Left colon (tissue), 2 donors: ENCODE measurements around the gene SLC16A3. TPM values are rescaled to one million over a fixed set of nuclear protein-coding genes. Genes with fewer than 3 reads are reported as not detected.
"Not testable (repeated sequence)": the region's sequence is repeated elsewhere in the genome, so short reads cannot be mapped to it uniquely, and the experiment has no call there.

ENCODE experiments used
- ATAC-seq: fragments of 200-7000 bp; cut with Tn5 transposase; one replicate; pipeline ENCODE4 v1.9.1; 2020; ENCODE audit warnings: mild to moderate bottlenecking, moderate library complexity
- DNase-seq, 2 donors: peaks; one replicate each; pipeline ENCODE4 v3.0.0-alpha.2; 2020
- intact Hi-C, 2 donors: fragments of 100-400 bp; cut with DNase I in 1 of 2; cut with micrococcal nuclease in 1 of 2; formaldehyde crosslinking; loops; one replicate each; pipeline versions ENCODE4 v1.11.2 to v1.14.0; 2022; cut with DNase I, micrococcal nuclease
- long read RNA-seq: library from polyadenylated mRNA; unstranded; transcript quantifications from one replicate; pipeline ENCODE4 v2.0.0, GENCODE V29; 2021
- total RNA-seq, 2 donors: library from RNA; stranded (reverse); fragmentation: NEBNext Ultra II Directional; extraction: Animal tissue kit (Norgen Biotek cat#: 25700); gene quantifications; one replicate each; pipeline ENCODE4 v1.2.1, GENCODE V29; 2021
- donor health status: DM: no; HTN: no; CAD: no.
- donor health status: DM: yes; HTN: yes; CAD: no.

SLC16A3 gene
- 100 to 1,000 TPM; 112 to 168 TPM for total RNA-seq
- long read RNA-seq, full-length matches to known transcripts = 37 of 49 reads
- long read RNA-seq, partial matches to known transcripts = 2 of 49 reads
- long read RNA-seq, other reads (novel, unspliced or antisense) = 10 of 49 reads

- ATAC-seq = peak; percentile 45
- DNase-seq = peak; percentile 63 to 83
- intact Hi-C loops = no loop called here
Observed at GRCh38 chr17:82228842-82229697, at the start of gene SLC16A3. SLC16A3 (plus strand) TSS chr17:82229042; CDS start chr17:82236009, 6,967 bp downstream.

GRCh38 chr17:82179412-82179811, 49.4 kb upstream of the SLC16A3 start:
- intact Hi-C loops = no loop called here
- DNase-seq = no peak
- ATAC-seq = no peak

GRCh38 chr17:82179946-82180475, 48.8 kb upstream of the SLC16A3 start:
- no peak for DNase-seq
- intact Hi-C loops = no loop called here
- no peak for ATAC-seq

- ATAC-seq (no peak), DNase-seq (no peak)
- intact Hi-C loops = no loop called here
Observed at GRCh38 chr17:82180776-82181528, 47.9 kb upstream of the SLC16A3 start.

GRCh38 chr17:82184761-82185160, 44.1 kb upstream of the SLC16A3 start:
- DNase-seq (no peak), ATAC-seq (no peak)
- intact Hi-C loops = no loop called here

- no peak for DNase-seq
- no peak for ATAC-seq
- intact Hi-C loops = no loop called here
Observed at GRCh38 chr17:82186221-82186620, 42.6 kb upstream of the SLC16A3 start.

- intact Hi-C loops = no loop called here
- DNase-seq (no peak), ATAC-seq (no peak)
Observed at GRCh38 chr17:82187500-82187899, 41.3 kb upstream of the SLC16A3 start.

GRCh38 chr17:82188001-82188961, 40.6 kb upstream of the SLC16A3 start:
- DNase-seq (no peak), ATAC-seq (no peak)
- intact Hi-C loops = no loop called here

GRCh38 chr17:82193050-82193449, 35.8 kb upstream of the SLC16A3 start:
- intact Hi-C loops = not testable (repeated sequence)
- DNase-seq (peak in 1 of 2 donors; percentile 54), ATAC-seq (peak; percentile 72)

- DNase-seq = peak; percentile 74 to 80
- ATAC-seq = peak; percentile 87
- intact Hi-C loops = no loop called here
Observed at GRCh38 chr17:82193520-82194220, 35.2 kb upstream of the SLC16A3 start.

- DNase-seq (no peak), ATAC-seq (no peak)
- intact Hi-C loops = no loop called here
Observed at GRCh38 chr17:82194765-82195164, 34.1 kb upstream of the SLC16A3 start.

- intact Hi-C loops = no loop called here
- DNase-seq = no peak
- ATAC-seq = no peak
Observed at GRCh38 chr17:82195675-82196672, 32.9 kb upstream of the SLC16A3 start.

GRCh38 chr17:82198092-82198491, 30.8 kb upstream of the SLC16A3 start:
- intact Hi-C loops = no loop called here
- ATAC-seq (no peak), DNase-seq (no peak)

- ATAC-seq = no peak
Observed at GRCh38 chr17:82199496-82199895, 29.3 kb upstream of the SLC16A3 start.

GRCh38 chr17:82200135-82200534, 28.7 kb upstream of the SLC16A3 start:
- DNase-seq (no peak), ATAC-seq (no peak)
- intact Hi-C loops = no loop called here

More at GRCh38 chr17:82199496-82199895, 29.3 kb upstream of the SLC16A3 start:
- no peak for DNase-seq
- intact Hi-C loops = no loop called here

GRCh38 chr17:82200743-82201497, 27.9 kb upstream of the SLC16A3 start:
- intact Hi-C loops = no loop called here
- no peak for ATAC-seq
- DNase-seq = no peak
